Measurements from ENCODE around the gene EMILIN1. TPM values are rescaled to one million over a fixed set of nuclear protein-coding genes. Genes with fewer than 3 reads are reported as not detected.

The EMILIN1 gene
- total RNA-seq, 1 donor from 2014 or later = 1.4 TPM

DNA sequence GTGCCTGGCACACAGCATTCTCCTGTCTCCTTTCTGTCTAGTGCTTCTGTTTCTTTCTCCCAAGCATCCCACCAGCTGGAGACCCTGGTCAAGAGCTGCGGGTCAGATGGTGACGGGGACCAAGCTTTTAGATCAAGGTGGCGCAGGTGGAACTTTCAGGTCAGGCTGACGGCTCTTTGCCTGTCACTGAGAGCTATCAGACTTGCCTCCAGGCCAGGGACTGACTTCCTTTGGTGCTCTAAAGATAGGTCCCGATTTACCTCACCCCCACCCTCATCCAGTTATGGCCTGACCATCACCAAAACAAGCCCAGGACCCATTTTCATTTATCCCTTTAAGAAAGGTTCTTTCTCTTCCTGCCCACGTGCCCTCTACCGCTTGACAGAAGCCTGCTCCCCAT, 1.2 kb upstream of the EMILIN1 start:
- intact Hi-C loops (cut with micrococcal nuclease) = no loop called here

GRCh38 chr2:27079233-27080139, 1.1 kb downstream of the EMILIN1 start:
- intact Hi-C loops (cut with micrococcal nuclease) = loop anchor here (2.0 to 10.0 kb wide), 4 partner anchors 292 to 1795 kb away; partner anchors contain the start of genes CENPA, IFT172, SLC4A1AP and SUPT7L

DNA sequence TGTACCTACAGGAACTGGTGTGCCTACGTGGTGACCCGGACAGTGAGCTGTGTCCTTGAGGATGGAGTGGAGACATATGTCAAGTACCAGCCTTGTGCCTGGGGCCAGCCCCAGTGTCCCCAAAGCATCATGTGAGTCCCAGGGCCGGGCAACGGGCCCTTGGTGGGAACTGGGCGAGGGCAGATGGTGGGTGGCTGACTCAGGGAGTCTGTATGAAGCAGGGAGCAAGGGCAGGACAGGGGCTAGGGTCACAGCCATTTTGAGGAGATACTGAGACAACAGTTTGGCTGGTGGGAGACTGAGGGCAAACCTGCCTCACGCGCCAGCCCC, 1.7 kb downstream of the EMILIN1 start:
- intact Hi-C loops (cut with micrococcal nuclease) = loop anchor here (2.0 to 10.0 kb wide), 4 partner anchors 293 to 1795 kb away; partner anchors contain the start of genes CENPA, IFT172, SLC4A1AP and SUPT7L

DNA sequence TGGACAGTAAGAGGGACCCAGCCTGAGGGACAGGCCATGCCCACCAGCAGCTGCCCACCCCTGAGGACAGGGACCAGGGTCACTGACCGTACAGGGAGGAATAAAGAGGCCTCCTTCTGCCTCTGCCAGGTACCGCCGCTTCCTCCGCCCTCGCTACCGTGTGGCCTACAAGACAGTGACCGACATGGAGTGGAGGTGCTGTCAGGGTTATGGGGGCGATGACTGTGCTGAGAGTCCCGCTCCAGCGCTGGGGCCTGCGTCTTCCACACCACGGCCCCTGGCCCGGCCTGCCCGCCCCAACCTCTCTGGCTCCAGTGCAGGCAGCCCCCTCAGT, 2.2 kb downstream of the EMILIN1 start:
- intact Hi-C loops (cut with micrococcal nuclease) = loop anchor here (2.0 to 10.0 kb wide), 4 partner anchors 293 to 1794 kb away; partner anchors contain the start of genes CENPA, IFT172, SLC4A1AP and SUPT7L

DNA sequence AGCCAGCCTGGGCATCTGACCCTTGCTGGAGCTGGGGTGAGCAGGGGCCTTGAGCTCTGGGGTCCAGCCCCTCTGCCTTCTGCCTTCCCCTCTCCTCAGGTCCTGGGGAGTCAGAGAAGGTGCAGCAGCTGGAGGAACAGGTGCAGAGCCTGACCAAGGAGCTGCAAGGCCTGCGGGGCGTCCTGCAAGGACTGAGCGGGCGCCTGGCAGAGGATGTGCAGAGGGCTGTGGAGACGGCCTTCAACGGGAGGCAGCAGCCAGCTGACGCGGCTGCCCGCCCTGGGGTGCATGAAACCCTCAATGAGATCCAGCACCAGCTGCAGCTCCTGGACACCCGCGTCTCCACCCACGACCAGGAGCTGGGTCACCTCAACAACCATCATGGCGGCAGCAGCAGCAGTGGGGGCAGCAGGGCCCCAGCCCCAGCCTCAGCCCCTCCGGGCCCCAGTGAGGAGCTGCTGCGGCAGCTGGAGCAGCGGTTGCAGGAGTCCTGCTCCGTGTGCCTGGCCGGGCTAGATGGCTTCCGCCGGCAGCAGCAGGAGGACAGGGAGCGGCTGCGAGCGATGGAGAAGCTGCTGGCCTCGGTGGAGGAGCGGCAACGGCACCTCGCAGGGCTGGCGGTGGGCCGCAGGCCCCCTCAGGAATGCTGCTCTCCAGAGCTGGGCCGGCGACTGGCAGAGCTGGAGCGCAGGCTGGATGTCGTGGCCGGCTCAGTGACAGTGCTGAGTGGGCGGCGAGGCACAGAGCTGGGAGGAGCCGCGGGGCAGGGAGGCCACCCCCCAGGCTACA, 3.8 kb downstream of the EMILIN1 start:
- intact Hi-C loops (cut with micrococcal nuclease) = loop anchor here (1.0 to 10.0 kb wide), 14 partner anchors 11 to 1793 kb away; partner anchors contain the start of genes ADGRF3, AGBL5, ATRAID and CENPA

DNA sequence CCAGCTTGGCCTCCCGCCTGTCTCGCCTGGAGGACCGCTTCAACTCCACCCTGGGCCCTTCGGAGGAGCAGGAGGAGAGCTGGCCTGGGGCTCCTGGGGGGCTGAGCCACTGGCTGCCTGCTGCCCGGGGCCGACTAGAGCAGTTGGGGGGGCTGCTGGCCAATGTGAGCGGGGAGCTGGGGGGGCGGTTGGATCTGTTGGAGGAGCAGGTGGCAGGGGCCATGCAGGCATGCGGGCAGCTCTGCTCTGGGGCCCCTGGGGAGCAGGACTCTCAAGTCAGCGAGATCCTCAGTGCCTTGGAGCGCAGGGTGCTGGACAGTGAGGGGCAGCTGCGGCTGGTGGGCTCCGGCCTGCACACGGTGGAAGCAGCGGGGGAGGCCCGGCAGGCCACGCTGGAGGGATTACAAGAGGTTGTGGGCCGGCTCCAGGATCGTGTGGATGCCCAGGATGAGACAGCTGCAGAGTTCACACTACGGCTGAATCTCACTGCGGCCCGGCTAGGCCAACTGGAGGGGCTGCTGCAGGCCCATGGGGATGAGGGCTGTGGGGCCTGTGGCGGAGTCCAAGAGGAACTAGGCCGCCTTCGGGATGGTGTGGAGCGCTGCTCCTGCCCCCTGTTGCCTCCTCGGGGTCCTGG, 4.5 kb downstream of the EMILIN1 start:
- intact Hi-C loops (cut with micrococcal nuclease) = loop anchor here (5.0 to 10.0 kb wide), 3 partner anchors 296 to 1792 kb away; partner anchors contain the start of genes CENPA, SLC4A1AP, SUPT7L and TRMT61B

- intact Hi-C loops (cut with micrococcal nuclease) = loop anchor here (5.0 to 10.0 kb wide), 3 partner anchors 296 to 1791 kb away; partner anchors contain the start of genes CENPA, SLC4A1AP, SUPT7L and TRMT61B
These were observed 5.2 kb downstream of the EMILIN1 start for GRCh38 chr2:27083410-27084296.

DNA sequence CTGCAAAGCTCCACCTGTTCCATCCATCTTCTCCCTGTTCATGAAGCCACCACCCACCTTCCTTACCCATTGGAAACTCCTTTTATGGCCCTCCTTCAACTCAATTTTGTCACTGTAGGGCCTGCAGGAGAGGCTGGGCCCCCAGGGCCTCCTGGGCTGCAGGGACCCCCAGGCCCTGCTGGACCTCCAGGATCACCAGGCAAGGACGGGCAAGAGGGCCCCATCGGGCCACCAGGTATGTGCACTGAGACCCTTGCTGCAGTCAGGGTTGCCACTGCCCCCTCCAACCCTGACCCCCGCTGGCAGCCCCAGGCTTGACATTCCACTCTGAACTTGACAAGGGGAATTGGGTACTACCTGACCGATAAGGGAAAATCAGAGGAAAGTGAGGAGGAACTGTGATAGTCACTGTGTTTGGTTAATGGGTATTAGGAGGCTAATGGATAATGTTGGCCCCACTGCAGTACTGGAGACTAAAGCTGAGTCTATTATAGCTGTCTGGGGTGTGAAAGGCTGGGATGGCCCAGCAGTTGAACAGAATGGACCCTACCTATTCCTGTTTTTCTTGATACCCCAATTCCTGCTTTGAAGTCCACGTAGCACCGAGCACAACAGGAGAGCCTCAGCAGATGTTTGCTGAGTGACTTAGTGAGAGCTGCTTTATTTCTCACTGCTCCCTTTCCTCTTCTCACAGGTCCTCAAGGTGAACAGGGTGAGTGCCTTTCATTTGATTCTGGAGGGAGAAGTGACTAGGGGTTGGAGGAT, 6.1 kb downstream of the EMILIN1 start:
- intact Hi-C loops (cut with micrococcal nuclease) = loop anchor here (5.0 to 10.0 kb wide), 3 partner anchors 297 to 1790 kb away; partner anchors contain the start of genes CENPA, SLC4A1AP, SUPT7L and TRMT61B

- intact Hi-C loops (cut with micrococcal nuclease) = loop anchor here (10.0 kb wide), 2 partner anchors 580 to 1790 kb away; partner anchors contain the start of genes SLC4A1AP, SUPT7L and TRMT61B
These were observed 6.8 kb downstream of the EMILIN1 start for GRCh38 chr2:27085062-27085672.

GRCh38 chr2:27085673-27086089, 7.3 kb downstream of the EMILIN1 start:
- intact Hi-C loops (cut with micrococcal nuclease) = loop anchor here (1.0 to 10.0 kb wide), 13 partner anchors 11 to 1789 kb away; partner anchors contain the start of genes AGBL5, ATRAID, CAD and GTF3C2

- intact Hi-C loops (cut with micrococcal nuclease) = loop anchor here (1.0 to 10.0 kb wide), 13 partner anchors 10 to 1789 kb away; partner anchors contain the start of genes AGBL5, ATRAID, CAD and GTF3C2
These were observed 7.8 kb downstream of the EMILIN1 start for GRCh38 chr2:27086090-27086723.

DNA sequence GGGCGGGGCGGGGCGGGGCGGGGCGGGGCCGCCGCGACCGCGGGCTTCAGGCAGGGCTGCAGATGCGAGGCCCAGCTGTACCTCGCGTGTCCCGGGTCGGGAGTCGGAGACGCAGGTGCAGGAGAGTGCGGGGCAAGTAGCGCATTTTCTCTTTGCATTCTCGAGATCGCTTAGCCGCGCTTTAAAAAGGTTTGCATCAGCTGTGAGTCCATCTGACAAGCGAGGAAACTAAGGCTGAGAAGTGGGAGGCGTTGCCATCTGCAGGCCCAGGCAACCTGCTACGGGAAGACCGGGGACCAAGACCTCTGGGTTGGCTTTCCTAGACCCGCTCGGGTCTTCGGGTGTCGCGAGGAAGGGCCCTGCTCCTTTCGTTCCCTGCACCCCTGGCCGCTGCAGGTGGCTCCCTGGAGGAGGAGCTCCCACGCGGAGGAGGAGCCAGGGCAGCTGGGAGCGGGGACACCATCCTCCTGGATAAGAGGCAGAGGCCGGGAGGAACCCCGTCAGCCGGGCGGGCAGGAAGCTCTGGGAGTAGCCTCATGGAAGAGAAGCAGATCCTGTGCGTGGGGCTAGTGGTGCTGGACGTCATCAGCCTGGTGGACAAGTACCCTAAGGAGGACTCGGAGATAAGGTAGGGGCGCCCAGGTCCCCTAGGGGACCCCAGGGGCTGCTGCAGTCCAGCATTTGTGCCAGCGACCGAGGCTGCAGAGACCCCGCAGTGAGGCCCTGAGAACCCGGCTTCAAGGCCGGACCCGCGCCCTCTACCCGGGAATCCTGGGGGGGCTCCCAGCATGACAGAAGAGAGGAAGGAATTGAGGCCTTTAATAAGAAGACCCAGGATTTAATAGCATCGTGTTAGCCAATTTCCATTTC, 8.5 kb downstream of the EMILIN1 start, which contains the start of gene KHK:
KHK (plus strand) TSS at position 49 of the 870 bp plus-strand sequence; CDS start at position 537, 488 bp downstream.
- intact Hi-C loops (cut with micrococcal nuclease) = loop anchor here (1.0 to 10.0 kb wide), 13 partner anchors 9 to 1788 kb away; partner anchors contain the start of genes AGBL5, ATRAID, CAD and GTF3C2

GRCh38 chr2:27087823-27088410, 9.5 kb downstream of the EMILIN1 start:
- intact Hi-C loops (cut with micrococcal nuclease) = loop anchor here (2.0 to 10.0 kb wide), 3 partner anchors 175 to 1787 kb away; partner anchors contain the start of genes SLC30A3, SLC4A1AP, SUPT7L and TRMT61B

DNA sequence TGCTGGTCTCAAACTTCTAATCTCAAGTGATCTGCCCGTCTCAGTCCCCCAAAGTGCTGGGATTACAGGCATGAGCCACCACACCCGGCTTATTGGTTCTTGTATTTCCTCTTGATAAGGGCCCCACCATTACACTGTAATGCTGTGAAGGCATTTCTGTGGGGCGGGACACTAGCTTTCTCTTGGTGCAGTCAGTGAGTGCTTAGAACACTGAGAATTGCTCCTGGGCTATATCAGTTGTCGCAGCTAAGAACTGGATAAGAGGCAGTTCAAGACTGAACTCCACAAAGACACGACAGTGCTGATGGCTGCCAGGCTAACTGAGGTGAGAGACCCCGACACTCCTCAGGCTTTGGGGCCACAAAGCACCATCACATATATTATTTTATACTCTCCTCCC, 10.2 kb downstream of the EMILIN1 start:
- intact Hi-C loops (cut with micrococcal nuclease) = loop anchor here (10.0 kb wide), 2 partner anchors 576 to 1786 kb away; partner anchors contain the start of genes SLC4A1AP, SUPT7L and TRMT61B

DNA sequence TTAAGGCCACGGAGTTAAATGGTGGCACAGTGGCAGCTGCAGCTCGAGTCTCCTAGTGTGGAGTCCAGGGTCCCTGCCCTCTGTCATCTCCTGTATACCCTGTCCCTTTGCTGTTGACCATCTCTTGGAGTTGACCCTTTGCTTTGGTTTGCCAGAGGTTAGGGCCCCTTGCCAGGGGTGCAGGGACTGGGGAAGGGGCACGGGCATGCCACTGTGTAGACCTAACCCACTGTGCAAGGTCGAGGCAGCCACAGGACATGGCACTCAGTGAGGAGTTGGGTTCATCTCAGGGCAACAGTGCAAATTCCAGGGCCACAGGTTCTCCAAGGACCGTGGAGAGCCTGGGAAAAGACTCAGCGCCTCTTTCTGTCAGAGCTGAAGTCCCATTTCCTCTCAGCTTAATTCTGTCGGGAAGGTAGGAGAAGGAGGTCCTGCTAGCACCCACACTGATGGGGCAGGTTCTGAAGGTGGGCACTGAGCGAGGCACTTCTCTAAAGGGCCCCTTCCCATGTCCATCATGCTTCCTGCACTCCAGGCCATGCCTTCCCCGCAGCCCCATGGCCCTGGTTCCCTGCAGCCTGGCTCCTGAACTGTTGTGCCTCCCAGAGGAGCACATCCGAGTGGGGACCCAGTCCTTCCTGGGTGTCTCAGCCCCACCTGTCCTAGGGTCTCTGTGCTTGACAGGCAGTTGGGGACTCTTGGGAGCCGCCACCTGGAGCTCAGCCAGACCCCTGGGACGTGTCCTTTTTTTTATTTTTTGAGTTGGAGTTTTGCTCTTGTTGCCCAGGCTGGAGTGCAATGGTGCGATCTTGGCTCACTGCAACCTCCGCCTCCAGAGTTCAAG, 10.9 kb downstream of the EMILIN1 start:
- intact Hi-C loops (cut with micrococcal nuclease) = loop anchor here (10.0 kb wide), 2 partner anchors 575 to 1785 kb away; partner anchors contain the start of genes SLC4A1AP, SUPT7L and TRMT61B
